Measurements from ENCODE around the gene MICAL3.
"Not testable (repeated sequence)": the region's sequence is repeated elsewhere in the genome, so short reads cannot be mapped to it uniquely, and the experiment has no call there.

MICAL3 gene

GRCh38 chr22:17998913-17999312 is 25.4 kb downstream of the MICAL3 start:
- no peak for DNase-seq (ENCODE audit: low read depth in 2 of 2)

- no peak for DNase-seq (ENCODE audit: low read depth in 2 of 2)
These were observed 26.9 kb downstream of the MICAL3 start for GRCh38 chr22:17997456-17997855.

GRCh38 chr22:17995256-17995655 is 29.1 kb downstream of the MICAL3 start:
- DNase-seq (ENCODE audit: low read depth in 2 of 2), result not testable (repeated sequence)

- no peak for DNase-seq (ENCODE audit: low read depth in 2 of 2)
These were observed 29.8 kb downstream of the MICAL3 start for GRCh38 chr22:17994424-17995108.

GRCh38 chr22:17992976-17993375 is 31.4 kb downstream of the MICAL3 start:
- not testable (repeated sequence) for DNase-seq (ENCODE audit: low read depth in 2 of 2)

GRCh38 chr22:17991992-17992391 is 32.4 kb downstream of the MICAL3 start:
- not testable (repeated sequence) for DNase-seq (ENCODE audit: low read depth in 2 of 2)

GRCh38 chr22:17990942-17991341 is 33.4 kb downstream of the MICAL3 start:
- DNase-seq (ENCODE audit: low read depth in 2 of 2), result no peak

- no peak for DNase-seq (ENCODE audit: low read depth in 2 of 2)
These were observed 34.2 kb downstream of the MICAL3 start for GRCh38 chr22:17990147-17990546.

GRCh38 chr22:17988800-17989513 is 35.4 kb downstream of the MICAL3 start:
- DNase-seq (ENCODE audit: low read depth in 2 of 2), result no peak

GRCh38 chr22:17985606-17986005 is 38.8 kb downstream of the MICAL3 start:
- DNase-seq (ENCODE audit: low read depth in 2 of 2), result no peak

GRCh38 chr22:17985071-17985470 is 39.3 kb downstream of the MICAL3 start:
- not testable (repeated sequence) for DNase-seq (ENCODE audit: low read depth in 2 of 2)

- no peak for DNase-seq (ENCODE audit: low read depth in 2 of 2)
These were observed 40.2 kb downstream of the MICAL3 start for GRCh38 chr22:17984114-17984513.

- DNase-seq (ENCODE audit: low read depth in 2 of 2), result no peak
These were observed 41.7 kb downstream of the MICAL3 start for GRCh38 chr22:17982572-17983141.

GRCh38 chr22:17981497-17981896 is 42.9 kb downstream of the MICAL3 start:
- DNase-seq (ENCODE audit: low read depth in 2 of 2), result no peak

GRCh38 chr22:17980638-17981051 is 43.7 kb downstream of the MICAL3 start:
- DNase-seq (ENCODE audit: low read depth in 2 of 2), result no peak

GRCh38 chr22:17980015-17980590 is 44.3 kb downstream of the MICAL3 start:
- DNase-seq (ENCODE audit: low read depth in 2 of 2), result no peak

GRCh38 chr22:17978027-17978426 is 46.3 kb downstream of the MICAL3 start:
- DNase-seq (ENCODE audit: low read depth in 2 of 2), result no peak

- no peak for DNase-seq (ENCODE audit: low read depth in 2 of 2)
These were observed 47.0 kb downstream of the MICAL3 start for GRCh38 chr22:17977371-17977770.

- no peak for DNase-seq (ENCODE audit: low read depth in 2 of 2)
These were observed 48.2 kb downstream of the MICAL3 start for GRCh38 chr22:17976121-17976520.

- DNase-seq (ENCODE audit: low read depth in 2 of 2), result no peak
These were observed 49.5 kb downstream of the MICAL3 start for GRCh38 chr22:17974703-17975372.

- no peak for DNase-seq (ENCODE audit: low read depth in 2 of 2)
These were observed 50.3 kb downstream of the MICAL3 start for GRCh38 chr22:17974087-17974486.

GRCh38 chr22:17973217-17973616 is 51.1 kb downstream of the MICAL3 start:
- DNase-seq (ENCODE audit: low read depth in 2 of 2), result no peak

Data from fibroblast of skin of left quadriceps (primary cell).